Amniotic epithelial cell (primary cell): ENCODE measurements around the gene KRTAP4-5.
"Not testable (repeated sequence)": the region's sequence is repeated elsewhere in the genome, so short reads cannot be mapped to it uniquely, and the experiment has no call there.

Experiments used
- DNase-seq: peaks from one replicate; pipeline ENCODE4 v3.0.0-alpha.2; 2010; ENCODE audit warnings: low read depth

KRTAP4-5 gene

DNA sequence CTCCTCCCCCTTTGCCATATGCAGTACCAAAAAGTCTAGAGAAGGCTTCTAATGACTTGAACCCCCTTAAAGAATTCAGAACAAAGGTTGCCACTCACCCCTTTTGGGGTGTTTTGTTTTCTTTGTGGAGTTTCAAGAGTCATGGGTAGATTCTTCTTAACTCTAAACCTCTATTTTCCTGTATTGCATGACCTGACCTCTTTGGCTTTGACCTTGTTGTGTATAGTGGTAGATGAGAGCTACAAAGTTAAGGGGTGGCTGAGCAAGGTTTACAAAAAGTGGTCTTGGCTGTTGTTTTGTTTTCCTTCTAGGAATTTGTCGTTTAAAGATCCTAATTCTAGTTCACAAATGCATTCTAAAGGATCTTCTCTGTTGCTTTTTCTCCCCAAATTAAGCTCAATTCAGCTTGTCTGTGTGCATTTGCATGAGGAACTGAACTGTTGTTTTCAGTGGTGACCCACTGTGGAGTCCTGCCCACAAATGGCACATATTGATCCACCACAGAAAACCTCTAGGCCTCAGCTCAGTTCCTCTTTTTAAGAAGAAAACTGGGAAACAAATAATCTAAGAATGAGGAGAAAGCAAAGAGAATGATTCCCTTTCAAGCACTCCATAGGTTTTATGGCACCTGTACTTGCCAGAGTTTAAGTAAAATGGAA lies 40.8 kb downstream of the KRTAP4-5 start:
- not testable (repeated sequence) for DNase-seq

- DNase-seq = no peak
These were observed 41.6 kb downstream of the KRTAP4-5 start for GRCh38 chr17:41107941-41108450.

GRCh38 chr17:41105347-41105746 lies 44.3 kb downstream of the KRTAP4-5 start, which contains the start of gene KRTAP4-9:
TSS of gene KRTAP4-9 (plus strand) at chr17:41105389. CDS start at chr17:41105389, 0 bp downstream.
- not testable (repeated sequence) for DNase-seq

DNA sequence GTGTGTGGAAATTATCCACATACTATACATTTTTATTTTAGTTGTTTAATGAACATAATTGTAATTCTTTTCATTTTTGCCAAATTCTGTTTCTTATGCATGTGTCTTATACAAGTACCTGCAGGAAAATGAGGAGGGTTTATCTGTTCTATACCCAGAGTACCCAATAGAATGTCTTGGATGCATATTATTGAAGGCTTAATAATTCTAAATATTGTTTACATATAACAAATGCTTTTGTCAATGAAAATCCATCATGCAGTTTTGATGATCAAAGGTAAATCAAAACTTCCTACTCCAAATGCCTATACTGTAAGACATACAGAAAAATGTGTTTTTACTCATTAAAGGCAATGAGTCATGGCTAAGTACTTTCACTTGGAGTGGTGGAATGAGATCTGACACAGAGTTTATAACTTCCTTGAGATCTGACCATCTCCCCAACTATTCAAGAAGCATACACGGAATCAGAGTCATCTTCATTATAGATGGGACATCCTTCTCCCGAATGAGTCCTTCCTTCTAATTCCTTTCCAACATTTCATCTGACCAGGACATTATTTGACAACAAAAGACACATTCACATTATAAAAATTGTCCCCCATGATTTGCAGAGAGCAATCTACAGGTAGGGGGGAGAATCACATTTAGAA lies 45.1 kb downstream of the KRTAP4-5 start:
- peak; percentile 66 for DNase-seq

GRCh38 chr17:41103896-41104295 lies 45.7 kb downstream of the KRTAP4-5 start:
- peak; percentile 8 for DNase-seq

DNA sequence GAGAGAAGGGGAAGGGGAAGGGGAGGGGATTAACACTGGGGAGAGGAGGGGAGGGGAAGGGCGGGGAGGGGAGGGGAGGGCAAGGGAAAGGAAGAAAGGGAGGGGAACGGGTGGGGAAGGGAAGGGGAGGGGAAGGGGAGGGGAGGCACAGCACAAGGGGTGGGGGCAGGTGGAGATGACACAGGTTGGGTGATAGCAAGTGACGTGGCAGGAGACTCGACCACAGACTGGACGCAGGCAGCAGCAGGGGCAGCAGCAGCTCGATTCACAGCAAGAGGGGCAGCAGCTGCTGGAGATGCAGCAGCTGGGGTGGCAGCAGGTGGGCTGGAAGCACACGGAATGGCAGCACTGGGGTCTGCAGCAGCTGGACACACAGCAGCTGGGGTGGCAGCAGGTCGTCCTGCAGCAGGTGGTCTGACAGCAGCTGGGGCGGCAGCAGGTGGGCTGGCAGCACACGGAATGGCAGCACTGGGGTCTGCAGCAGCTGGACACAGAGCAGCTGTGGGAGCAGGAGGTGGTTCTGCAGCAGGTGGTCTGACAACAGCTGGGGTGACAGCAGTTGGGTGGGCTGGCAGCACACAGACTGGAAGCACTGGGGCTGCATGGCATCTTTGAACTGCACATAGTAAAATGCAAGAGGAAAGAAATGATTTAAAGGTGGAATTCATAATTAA lies 47.9 kb downstream of the KRTAP4-5 start, which contains the start of gene KRTAP4-16:
TSS of gene KRTAP4-16 (minus strand) at position 624 of the 674 bp plus-strand sequence. CDS start at position 624, 0 bp downstream.
- no peak for DNase-seq

DNA sequence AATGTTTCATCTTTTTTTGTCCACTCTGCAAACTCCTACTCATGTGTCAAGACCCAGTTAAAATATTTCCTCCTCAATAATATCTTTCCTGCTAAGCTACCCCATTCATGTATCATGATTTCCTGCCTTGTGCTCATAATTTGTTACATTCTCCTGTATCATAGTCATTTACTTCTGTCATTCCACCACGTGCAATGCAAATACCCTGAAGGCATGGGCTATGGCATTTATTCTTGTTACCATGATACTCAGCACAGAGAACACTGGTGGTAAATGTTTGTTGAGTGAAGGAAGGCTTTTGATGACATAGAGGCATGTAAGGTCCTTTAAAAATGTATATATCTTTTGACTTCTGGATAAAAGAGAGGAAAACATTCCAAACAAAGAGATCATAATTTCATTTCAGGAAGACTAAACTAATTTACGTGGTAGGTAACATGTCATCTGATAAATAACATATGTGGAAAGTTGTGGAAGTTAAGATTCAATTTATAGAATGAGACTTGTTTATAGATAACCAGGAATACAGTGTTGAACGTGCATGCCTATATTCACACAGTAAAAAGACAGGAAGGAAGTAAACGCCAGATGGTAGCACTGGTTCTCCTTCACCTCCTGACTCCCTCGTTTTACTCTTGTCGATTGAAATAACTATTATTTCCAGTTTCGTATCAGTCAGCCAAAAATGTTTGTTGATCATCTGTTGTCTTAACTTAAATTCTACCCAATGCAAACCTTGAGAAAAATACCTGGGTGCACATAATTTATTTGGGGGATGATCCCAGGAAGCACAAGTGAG lies 49.7 kb downstream of the KRTAP4-5 start:
- DNase-seq = peak; percentile 20
